Measurements from ENCODE around the gene AK4.

- TF ChIP-seq CTCF (conservative IDR thresholded peaks at IDR 0.05; ENCODE audit: low read depth, low read length) (no peak), EZH2 (IDR thresholded peaks at IDR 0.05; ENCODE audit: borderline replicate concordance, low read depth, low read length, poor library complexity, severe bottlenecking) (no peak)
Measured at GRCh38 chr1:65255656-65256050, 107.7 kb downstream of the AK4 start.
